Stomach (tissue), 9 donors: ENCODE results near the gene MMD2. TPM values are rescaled to one million over a fixed set of nuclear protein-coding genes. Genes with fewer than 3 reads are reported as not detected.

Experiments
- DNase-seq, 2 donors: peaks; one replicate each; pipeline versions ENCODE4 v3.0.0 to v3.0.0-alpha.2; 2013 to 2019
- H3K27ac ChIP-seq, 5 donors: fragments of 200-600 bp in 4 of 5; sonication (generic) in 4 of 5; one replicate each; pipeline ENCODE4 v1.5.1; 2013 to 2019; ENCODE audit warnings: mild to moderate bottlenecking in 1 of 5, moderate library complexity in 1 of 5
- H3K27me3 ChIP-seq, 3 donors: fragments of 200-600 bp; sonication (generic); one replicate each; pipeline ENCODE4 v1.5.1; 2017 to 2019; ENCODE audit warnings: mixed run types in 1 of 3
- H3K36me3 ChIP-seq, 4 donors: fragments of 200-600 bp; sonication (generic); 1 replicate in 3 of 4; 2 replicates in 1 of 4; pipeline ENCODE4 v1.5.1; 2016 to 2019
- H3K4me1 ChIP-seq, 4 donors: fragments of 200-600 bp; sonication (generic); one replicate each; pipeline ENCODE4 v1.5.1; 2016 to 2019
- H3K4me3 ChIP-seq, 4 donors: fragments of 200-600 bp; sonication (generic) in 3 of 4; one replicate each; pipeline ENCODE4 v1.5.1; 2016 to 2019; ENCODE audit warnings: mild to moderate bottlenecking in 1 of 4
- H3K9me3 ChIP-seq, 4 donors: fragments of 200-600 bp; sonication (generic); one replicate each; pipeline ENCODE4 v1.5.1; 2016 to 2019
- EP300 ChIP-seq: sonication (generic); formaldehyde crosslinking; IDR thresholded peaks from one replicate; pipeline ENCODE4 v1.6.1; 2017; ENCODE audit warnings: antibody characterized with exemption
- POLR2A ChIP-seq, 4 donors: fragments of 450-650 bp; IDR thresholded peaks; one replicate each; pipeline ENCODE4 v1.6.1; 2016; ENCODE audit warnings: antibody characterized with exemption in 4 of 4, control low read depth in 2 of 4, mild to moderate bottlenecking in 1 of 4, moderate library complexity in 1 of 4
- POLR2AphosphoS5 ChIP-seq, 3 donors: sonication (generic); formaldehyde crosslinking; IDR thresholded peaks; one replicate each; pipeline ENCODE4 v1.6.1; 2016; ENCODE audit warnings: antibody characterized with exemption in 3 of 3
- whole genome bisulfite sequencing, 5 donors: extraction: QIAGEN DNeasy Blood & Tissue Kit in 3 of 5; methylation state at CpG; one replicate each; pipeline versions ENCODE4 v1.1.5 to v1.1.7; 2013 to 2018; 5-methylcytosine and 5-hydroxymethylcytosine counted together
- intact Hi-C: fragments of 100-400 bp; cut with DNase I; formaldehyde crosslinking; loops from one replicate; pipeline ENCODE4 v1.15.1; 2023; ENCODE audit warnings: low total_unique reads
- polyA plus RNA-seq, 3 donors: library from polyadenylated mRNA; stranded (reverse); fragments of 200-250 nt; gene quantifications; one replicate each; pipeline ENCODE4 v1.2.3, GENCODE V29; 2013
- total RNA-seq, 5 donors: library from RNA; depleted of rRNA; stranded (reverse); fragments of >200 nt; gene quantifications; one replicate each; pipeline versions ENCODE4 v1.1.0 to v1.2.3, GENCODE V29; 2014 to 2016
- TF ChIP-seq, protein P1 (sequence below), 7 experiments: fragments of 450-650 bp in 4 of 7; fragments of 200-600 bp in 3 of 7; sonication (generic) in 3 of 7; IDR thresholded peaks; one replicate each; pipeline ENCODE4 v1.5.1; 2016 to 2019; ENCODE audit warnings: antibody characterized with exemption in 7 of 7, control low read depth in 2 of 7, mild to moderate bottlenecking in 1 of 7
- donor health status: healthy with polysubstance abuse.
- donor health status: Bipolar disorder and iron deficiency.
- donor health status: healthy.

MMD2 gene
- total and polyA plus RNA-seq, 8 donors, result not detected

DNA sequence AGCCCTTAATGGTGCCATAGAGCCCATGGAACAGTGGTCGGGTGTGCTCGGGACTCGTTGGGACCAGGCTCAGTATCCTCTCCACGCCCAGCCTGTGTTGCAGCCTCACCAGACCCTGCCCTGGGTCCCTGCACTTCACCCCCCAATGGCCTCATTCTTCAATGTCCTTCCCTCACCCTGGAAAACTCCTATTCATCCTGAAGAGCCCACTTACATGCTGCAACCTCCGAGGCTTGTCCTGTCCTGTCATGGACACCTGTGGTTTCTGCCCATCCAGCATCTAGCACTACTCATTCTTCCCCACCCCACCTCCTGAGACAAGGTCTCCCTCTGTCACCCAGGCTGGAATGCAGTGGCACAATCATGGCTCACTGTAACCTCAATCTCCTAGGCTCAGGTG lies 7.7 kb downstream of the MMD2 start:
- H3K36me3 ChIP-seq, result no peaks in the 10 kb centered on the region
- intact Hi-C loops, result no loop called here
- H3K27ac ChIP-seq, result no peak overlapping the region
- H3K27me3 ChIP-seq, result peaks cover 0 to 90% (median 9%) of the 10 kb centered on the region in 3 donors
- H3K4me3 ChIP-seq, result no peak overlapping the region
- 57 to 78% (median 71%) methylated on average over 5 of the region's 5 CpGs for WGBS, 5 donors
- no peak for DNase-seq
- TF ChIP-seq, protein P1, sequence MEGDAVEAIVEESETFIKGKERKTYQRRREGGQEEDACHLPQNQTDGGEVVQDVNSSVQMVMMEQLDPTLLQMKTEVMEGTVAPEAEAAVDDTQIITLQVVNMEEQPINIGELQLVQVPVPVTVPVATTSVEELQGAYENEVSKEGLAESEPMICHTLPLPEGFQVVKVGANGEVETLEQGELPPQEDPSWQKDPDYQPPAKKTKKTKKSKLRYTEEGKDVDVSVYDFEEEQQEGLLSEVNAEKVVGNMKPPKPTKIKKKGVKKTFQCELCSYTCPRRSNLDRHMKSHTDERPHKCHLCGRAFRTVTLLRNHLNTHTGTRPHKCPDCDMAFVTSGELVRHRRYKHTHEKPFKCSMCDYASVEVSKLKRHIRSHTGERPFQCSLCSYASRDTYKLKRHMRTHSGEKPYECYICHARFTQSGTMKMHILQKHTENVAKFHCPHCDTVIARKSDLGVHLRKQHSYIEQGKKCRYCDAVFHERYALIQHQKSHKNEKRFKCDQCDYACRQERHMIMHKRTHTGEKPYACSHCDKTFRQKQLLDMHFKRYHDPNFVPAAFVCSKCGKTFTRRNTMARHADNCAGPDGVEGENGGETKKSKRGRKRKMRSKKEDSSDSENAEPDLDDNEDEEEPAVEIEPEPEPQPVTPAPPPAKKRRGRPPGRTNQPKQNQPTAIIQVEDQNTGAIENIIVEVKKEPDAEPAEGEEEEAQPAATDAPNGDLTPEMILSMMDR (IDR thresholded peaks at IDR 0.05), result no peak
- TF ChIP-seq POLR2AphosphoS5 (IDR thresholded peaks at IDR 0.05), result no peak
- no peak for TF ChIP-seq EP300
- TF ChIP-seq POLR2A (IDR thresholded peaks at IDR 0.05), result no peak
- H3K9me3 ChIP-seq, result peaks cover 0 to 11% (median 8%) of the 10 kb centered on the region in 4 donors
- no peaks in the 10 kb centered on the region for H3K4me1 ChIP-seq

DNA sequence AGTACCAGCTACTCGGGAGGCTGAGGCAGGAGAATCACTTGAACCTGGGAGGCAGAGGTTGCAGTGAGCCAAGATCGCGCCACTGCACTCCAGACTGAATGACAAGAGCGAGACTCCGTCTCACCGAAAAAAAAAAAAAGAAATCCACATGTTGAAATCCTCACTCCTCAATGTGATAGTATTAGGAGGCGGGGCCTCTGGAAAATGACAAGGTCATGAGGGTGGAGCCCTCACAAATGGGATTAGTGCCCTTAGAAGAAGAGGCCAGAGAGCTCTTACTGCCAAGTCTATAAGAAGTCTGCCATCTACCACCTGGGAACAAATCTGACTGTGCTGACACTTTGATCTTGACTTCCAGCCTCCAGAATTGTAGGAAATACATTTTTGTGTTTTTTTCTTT lies 10.6 kb downstream of the MMD2 start:
- Histone ChIP-seq H3K4me3 (no peak overlapping the region), H3K27ac (no peak overlapping the region), H3K36me3 (no peaks in the 10 kb centered on the region), H3K9me3 (peaks cover 0 to 11% (median 8%) of the 10 kb centered on the region in 4 donors), H3K4me1 (no peaks in the 10 kb centered on the region), H3K27me3 (peaks cover 5 to 76% (median 9%) of the 10 kb centered on the region in 3 donors)
- WGBS, 5 donors, result 87 to 94% (median 92%) methylated on average over 7 of the region's 7 CpGs
- DNase-seq, result no peak
- TF ChIP-seq POLR2AphosphoS5 (IDR thresholded peaks at IDR 0.05) (no peak), POLR2A (IDR thresholded peaks at IDR 0.05) (no peak), EP300 (no peak)
- TF ChIP-seq, protein P1 (IDR thresholded peaks at IDR 0.05), result no peak
- intact Hi-C loops, result no loop called here

DNA sequence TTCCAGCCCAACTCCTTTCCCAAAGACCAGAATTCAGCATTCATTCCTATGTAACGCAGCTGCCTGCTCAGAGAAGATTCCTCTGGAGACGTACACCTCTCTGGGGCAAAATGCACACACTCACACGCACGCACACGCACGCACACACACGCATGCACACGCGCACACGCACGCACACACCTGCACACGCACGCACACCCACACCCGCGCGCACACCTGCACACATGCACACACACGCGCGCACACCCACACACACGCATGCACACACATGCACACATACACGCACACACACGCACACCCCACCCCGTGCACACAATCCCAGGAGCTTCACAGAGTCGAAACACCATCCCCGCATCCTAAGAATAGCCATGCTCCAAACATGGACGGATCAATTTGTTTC lies 13.0 kb downstream of the MMD2 start:
- TF ChIP-seq POLR2A (IDR thresholded peaks at IDR 0.05), result no peak
- no peak for TF ChIP-seq POLR2AphosphoS5 (IDR thresholded peaks at IDR 0.05)
- TF ChIP-seq EP300, result no peak
- TF ChIP-seq, protein P1 (IDR thresholded peaks at IDR 0.05), result no peak

DNA sequence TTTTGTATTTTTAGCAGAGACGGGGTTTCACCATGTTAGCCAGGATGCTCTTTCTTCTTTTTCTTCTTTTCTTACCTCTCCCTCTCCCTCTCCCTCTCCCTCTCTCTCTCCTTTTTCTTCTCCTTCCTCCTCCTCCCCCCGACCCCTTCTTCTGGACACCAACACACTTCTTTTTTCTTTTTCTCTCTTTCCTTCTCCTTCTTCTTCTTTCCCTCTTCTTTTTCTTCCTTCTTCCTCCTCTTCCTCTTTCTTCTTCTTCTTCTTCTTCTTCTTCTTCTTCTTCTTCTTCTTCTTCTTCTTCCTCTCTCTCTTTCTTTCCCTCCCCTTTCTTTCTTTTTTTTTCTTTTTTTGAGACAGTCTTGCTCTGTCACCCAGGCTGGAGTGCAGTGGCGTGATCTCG lies 14.0 kb downstream of the MMD2 start:
- peaks cover 0 to 11% (median 8%) of the 10 kb centered on the region in 4 donors for H3K9me3 ChIP-seq
- H3K4me3 ChIP-seq, result no peak overlapping the region
- no peak for DNase-seq
- WGBS, 5 donors, result 77 to 92% (median 86%) methylated on average over 4 of the region's 4 CpGs
- no peaks in the 10 kb centered on the region for H3K4me1 ChIP-seq
- H3K27ac ChIP-seq, result no peak overlapping the region
- TF ChIP-seq POLR2A (IDR thresholded peaks at IDR 0.05) (no peak), POLR2AphosphoS5 (IDR thresholded peaks at IDR 0.05) (no peak), EP300 (no peak)
- TF ChIP-seq, protein P1 (IDR thresholded peaks at IDR 0.05), result no peak
- no peaks in the 10 kb centered on the region for H3K36me3 ChIP-seq
- peaks cover 0 to 65% (median 5%) of the 10 kb centered on the region in 3 donors for H3K27me3 ChIP-seq
- intact Hi-C loops, result no loop called here

More for the DNA sequence above, 13.0 kb downstream of the MMD2 start:
- peaks cover 0 to 64% (median 5%) of the 10 kb centered on the region in 3 donors for H3K27me3 ChIP-seq
- no peak for DNase-seq
- H3K4me1 ChIP-seq, result no peaks in the 10 kb centered on the region
- intact Hi-C loops, result no loop called here
- H3K27ac ChIP-seq, result no peak overlapping the region
- H3K9me3 ChIP-seq, result peaks cover 0 to 11% (median 8%) of the 10 kb centered on the region in 4 donors
- no peak overlapping the region for H3K4me3 ChIP-seq
- WGBS, 5 donors, result 89 to 97% (median 95%) methylated on average over 25 to 26 of the region's 26 CpGs
- no peaks in the 10 kb centered on the region for H3K36me3 ChIP-seq
